ENCODE results near the gene TXNDC16.

The TXNDC16 gene

DNA sequence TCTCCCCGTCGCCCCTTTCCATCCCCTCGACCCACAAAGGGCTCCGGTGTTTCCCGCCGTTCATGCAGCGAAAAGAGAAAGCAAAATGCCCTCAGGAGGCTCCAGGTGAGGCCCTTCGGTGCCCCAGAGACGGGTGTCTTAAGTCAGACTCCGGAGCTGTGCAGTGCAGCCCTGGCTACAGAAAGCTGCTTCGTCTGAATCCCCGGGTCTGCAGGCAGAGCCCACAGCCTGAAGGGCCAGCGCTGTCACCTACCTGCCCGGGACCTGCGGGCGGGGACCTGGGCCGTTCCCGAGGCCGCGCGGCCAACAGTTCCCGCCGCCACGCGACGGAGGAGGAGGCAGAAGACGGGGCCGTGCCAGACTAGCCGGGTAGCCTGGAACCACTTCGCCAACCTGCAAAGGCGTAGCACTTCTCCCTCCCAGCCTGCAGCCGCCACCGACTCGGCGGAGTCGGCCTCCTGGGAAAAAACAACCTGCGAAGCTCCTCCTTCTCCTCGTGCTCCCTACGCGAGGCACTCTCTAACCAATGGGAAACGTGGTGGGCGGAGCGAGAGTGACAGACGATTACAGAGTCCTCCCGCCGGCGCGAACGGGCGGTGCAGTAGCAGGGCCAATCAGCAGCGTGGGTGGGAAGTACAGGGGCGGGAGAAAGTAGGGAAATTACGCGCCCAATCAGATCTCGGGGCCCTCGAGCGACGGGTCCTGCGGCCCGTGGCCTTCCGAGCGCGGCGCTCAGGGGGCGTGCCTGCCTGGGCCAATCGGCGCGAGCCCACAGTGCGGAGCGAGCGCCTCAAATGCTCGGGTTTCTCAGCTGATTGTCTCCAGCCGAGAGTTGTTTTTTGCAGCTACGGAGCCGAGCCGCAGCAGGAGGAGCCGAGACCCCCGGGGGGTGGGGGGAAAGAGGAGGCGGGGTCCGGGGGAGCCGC, at the start of gene TXNDC16, which contains the start of gene GPR137C (continued):
- TF ChIP-seq ZNF600 (tag by site-specific recombination; IDR thresholded peaks at IDR 0.05): peak; percentile 89
- no peak for TF ChIP-seq ZNF707 (tag by site-specific recombination; IDR thresholded peaks at IDR 0.05)
- TF ChIP-seq ZNF558 (tag by site-specific recombination; IDR thresholded peaks at IDR 0.05): no peak
- TF ChIP-seq KLF8 (tag by site-specific recombination; IDR thresholded peaks at IDR 0.05): peak; percentile 11; the same call in 1 of the 2 replicates
- peak; percentile 73; the same call in 1 of the 2 replicates for TF ChIP-seq ZBTB20 (tag by site-specific recombination; IDR thresholded peaks at IDR 0.05)
- TF ChIP-seq, protein P1, sequence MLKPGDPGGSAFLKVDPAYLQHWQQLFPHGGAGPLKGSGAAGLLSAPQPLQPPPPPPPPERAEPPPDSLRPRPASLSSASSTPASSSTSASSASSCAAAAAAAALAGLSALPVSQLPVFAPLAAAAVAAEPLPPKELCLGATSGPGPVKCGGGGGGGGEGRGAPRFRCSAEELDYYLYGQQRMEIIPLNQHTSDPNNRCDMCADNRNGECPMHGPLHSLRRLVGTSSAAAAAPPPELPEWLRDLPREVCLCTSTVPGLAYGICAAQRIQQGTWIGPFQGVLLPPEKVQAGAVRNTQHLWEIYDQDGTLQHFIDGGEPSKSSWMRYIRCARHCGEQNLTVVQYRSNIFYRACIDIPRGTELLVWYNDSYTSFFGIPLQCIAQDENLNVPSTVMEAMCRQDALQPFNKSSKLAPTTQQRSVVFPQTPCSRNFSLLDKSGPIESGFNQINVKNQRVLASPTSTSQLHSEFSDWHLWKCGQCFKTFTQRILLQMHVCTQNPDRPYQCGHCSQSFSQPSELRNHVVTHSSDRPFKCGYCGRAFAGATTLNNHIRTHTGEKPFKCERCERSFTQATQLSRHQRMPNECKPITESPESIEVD (tag by site-specific recombination; IDR thresholded peaks at IDR 0.05): no peak
- TF ChIP-seq, protein P2, sequence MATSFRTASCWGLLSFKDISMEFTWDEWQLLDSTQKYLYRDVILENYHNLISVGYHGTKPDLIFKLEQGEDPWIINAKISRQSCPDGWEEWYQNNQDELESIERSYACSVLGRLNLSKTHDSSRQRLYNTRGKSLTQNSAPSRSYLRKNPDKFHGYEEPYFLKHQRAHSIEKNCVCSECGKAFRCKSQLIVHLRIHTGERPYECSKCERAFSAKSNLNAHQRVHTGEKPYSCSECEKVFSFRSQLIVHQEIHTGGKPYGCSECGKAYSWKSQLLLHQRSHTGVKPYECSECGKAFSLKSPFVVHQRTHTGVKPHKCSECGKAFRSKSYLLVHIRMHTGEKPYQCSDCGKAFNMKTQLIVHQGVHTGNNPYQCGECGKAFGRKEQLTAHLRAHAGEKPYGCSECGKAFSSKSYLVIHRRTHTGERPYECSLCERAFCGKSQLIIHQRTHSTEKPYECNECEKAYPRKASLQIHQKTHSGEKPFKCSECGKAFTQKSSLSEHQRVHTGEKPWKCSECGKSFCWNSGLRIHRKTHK (tag by site-specific recombination; IDR thresholded peaks at IDR 0.05): no peak
- TF ChIP-seq MZF1 (tag by site-specific recombination; IDR thresholded peaks at IDR 0.05; ENCODE audit: borderline replicate concordance): no peak
- TF ChIP-seq ZNF391 (tag by site-specific recombination; IDR thresholded peaks at IDR 0.05; ENCODE audit: borderline replicate concordance, low read depth): peak; percentile 24; the same call in 1 of the 2 replicates
- TF ChIP-seq ZIC2 (tag by site-specific recombination; IDR thresholded peaks at IDR 0.05): peak; percentile 41
- TF ChIP-seq, protein P3, sequence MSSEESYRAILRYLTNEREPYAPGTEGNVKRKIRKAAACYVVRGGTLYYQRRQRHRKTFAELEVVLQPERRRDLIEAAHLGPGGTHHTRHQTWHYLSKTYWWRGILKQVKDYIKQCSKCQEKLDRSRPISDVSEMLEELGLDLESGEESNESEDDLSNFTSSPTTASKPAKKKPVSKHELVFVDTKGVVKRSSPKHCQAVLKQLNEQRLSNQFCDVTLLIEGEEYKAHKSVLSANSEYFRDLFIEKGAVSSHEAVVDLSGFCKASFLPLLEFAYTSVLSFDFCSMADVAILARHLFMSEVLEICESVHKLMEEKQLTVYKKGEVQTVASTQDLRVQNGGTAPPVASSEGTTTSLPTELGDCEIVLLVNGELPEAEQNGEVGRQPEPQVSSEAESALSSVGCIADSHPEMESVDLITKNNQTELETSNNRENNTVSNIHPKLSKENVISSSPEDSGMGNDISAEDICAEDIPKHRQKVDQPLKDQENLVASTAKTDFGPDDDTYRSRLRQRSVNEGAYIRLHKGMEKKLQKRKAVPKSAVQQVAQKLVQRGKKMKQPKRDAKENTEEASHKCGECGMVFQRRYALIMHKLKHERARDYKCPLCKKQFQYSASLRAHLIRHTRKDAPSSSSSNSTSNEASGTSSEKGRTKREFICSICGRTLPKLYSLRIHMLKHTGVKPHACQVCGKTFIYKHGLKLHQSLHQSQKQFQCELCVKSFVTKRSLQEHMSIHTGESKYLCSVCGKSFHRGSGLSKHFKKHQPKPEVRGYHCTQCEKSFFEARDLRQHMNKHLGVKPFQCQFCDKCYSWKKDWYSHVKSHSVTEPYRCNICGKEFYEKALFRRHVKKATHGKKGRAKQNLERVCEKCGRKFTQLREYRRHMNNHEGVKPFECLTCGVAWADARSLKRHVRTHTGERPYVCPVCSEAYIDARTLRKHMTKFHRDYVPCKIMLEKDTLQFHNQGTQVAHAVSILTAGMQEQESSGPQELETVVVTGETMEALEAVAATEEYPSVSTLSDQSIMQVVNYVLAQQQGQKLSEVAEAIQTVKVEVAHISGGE (tag by site-specific recombination; conservative IDR thresholded peaks at IDR 0.05; ENCODE audit: low read depth): 0 out of 2 replicates have a peak, but pooled peaks have one; percentile 15
- TF ChIP-seq ZNF76 (tag by site-specific recombination; IDR thresholded peaks at IDR 0.05; ENCODE audit: borderline replicate concordance, low read depth): peak; percentile 45; the same call in 1 of the 2 replicates
- TF ChIP-seq ZNF837 (tag by site-specific recombination; IDR thresholded peaks at IDR 0.05): no peak
- 0 out of 2 replicates have a peak, but pooled peaks have one; percentile 21 for TF ChIP-seq ZNF561 (tag by site-specific recombination; IDR thresholded peaks at IDR 0.05; ENCODE audit: borderline replicate concordance)
- peak; percentile 15; the same call in 1 of the 2 replicates for TF ChIP-seq ZNF394 (tag by site-specific recombination; IDR thresholded peaks at IDR 0.05; ENCODE audit: borderline replicate concordance)
- TF ChIP-seq ZNF184 (tag by site-specific recombination; IDR thresholded peaks at IDR 0.05): no peak
- TF ChIP-seq KLF10 (tag by site-specific recombination; IDR thresholded peaks at IDR 0.05): peak; percentile 97
- no peak for TF ChIP-seq ZNF202 (tag by site-specific recombination; IDR thresholded peaks at IDR 0.05; ENCODE audit: borderline replicate concordance)
- TF ChIP-seq, protein P4, sequence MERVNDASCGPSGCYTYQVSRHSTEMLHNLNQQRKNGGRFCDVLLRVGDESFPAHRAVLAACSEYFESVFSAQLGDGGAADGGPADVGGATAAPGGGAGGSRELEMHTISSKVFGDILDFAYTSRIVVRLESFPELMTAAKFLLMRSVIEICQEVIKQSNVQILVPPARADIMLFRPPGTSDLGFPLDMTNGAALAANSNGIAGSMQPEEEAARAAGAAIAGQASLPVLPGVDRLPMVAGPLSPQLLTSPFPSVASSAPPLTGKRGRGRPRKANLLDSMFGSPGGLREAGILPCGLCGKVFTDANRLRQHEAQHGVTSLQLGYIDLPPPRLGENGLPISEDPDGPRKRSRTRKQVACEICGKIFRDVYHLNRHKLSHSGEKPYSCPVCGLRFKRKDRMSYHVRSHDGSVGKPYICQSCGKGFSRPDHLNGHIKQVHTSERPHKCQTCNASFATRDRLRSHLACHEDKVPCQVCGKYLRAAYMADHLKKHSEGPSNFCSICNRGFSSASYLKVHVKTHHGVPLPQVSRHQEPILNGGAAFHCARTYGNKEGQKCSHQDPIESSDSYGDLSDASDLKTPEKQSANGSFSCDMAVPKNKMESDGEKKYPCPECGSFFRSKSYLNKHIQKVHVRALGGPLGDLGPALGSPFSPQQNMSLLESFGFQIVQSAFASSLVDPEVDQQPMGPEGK (tag by site-specific recombination; IDR thresholded peaks at IDR 0.05): no peak
- no peak for TF ChIP-seq ZNF23 (tag by site-specific recombination; IDR thresholded peaks at IDR 0.05; ENCODE audit: borderline replicate concordance)
- TF ChIP-seq ZNF664 (tag by site-specific recombination; IDR thresholded peaks at IDR 0.05): no peak
- TF ChIP-seq REPIN1 (tag by site-specific recombination; IDR thresholded peaks at IDR 0.05; ENCODE audit: low read depth): no peak
- no peak for TF ChIP-seq HOXA7 (CRISPR knock-in tag; IDR thresholded peaks at IDR 0.05; ENCODE audit: borderline replicate concordance)
- no peak for TF ChIP-seq ZBTB8A (tag by site-specific recombination; IDR thresholded peaks at IDR 0.05)
- TF ChIP-seq, protein P5, sequence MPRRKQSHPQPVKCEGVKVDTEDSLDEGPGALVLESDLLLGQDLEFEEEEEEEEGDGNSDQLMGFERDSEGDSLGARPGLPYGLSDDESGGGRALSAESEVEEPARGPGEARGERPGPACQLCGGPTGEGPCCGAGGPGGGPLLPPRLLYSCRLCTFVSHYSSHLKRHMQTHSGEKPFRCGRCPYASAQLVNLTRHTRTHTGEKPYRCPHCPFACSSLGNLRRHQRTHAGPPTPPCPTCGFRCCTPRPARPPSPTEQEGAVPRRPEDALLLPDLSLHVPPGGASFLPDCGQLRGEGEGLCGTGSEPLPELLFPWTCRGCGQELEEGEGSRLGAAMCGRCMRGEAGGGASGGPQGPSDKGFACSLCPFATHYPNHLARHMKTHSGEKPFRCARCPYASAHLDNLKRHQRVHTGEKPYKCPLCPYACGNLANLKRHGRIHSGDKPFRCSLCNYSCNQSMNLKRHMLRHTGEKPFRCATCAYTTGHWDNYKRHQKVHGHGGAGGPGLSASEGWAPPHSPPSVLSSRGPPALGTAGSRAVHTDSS (tag by site-specific recombination; IDR thresholded peaks at IDR 0.05): no peak
- TF ChIP-seq ZEB2 (tag by site-specific recombination; IDR thresholded peaks at IDR 0.05): peak; percentile 74

Measured in HEK293 (cell line).